ENCODE data around the gene OMA1.

GRCh38 chr1:58576727-58577653 is 30.5 kb upstream of the OMA1 start, which contains the start of gene TACSTD2:
- TF ChIP-seq EP300 (IDR thresholded peaks at IDR 0.05) (no peak), POLR2A (IDR thresholded peaks at IDR 0.05) (no peak)
- TF ChIP-seq, protein P1, sequence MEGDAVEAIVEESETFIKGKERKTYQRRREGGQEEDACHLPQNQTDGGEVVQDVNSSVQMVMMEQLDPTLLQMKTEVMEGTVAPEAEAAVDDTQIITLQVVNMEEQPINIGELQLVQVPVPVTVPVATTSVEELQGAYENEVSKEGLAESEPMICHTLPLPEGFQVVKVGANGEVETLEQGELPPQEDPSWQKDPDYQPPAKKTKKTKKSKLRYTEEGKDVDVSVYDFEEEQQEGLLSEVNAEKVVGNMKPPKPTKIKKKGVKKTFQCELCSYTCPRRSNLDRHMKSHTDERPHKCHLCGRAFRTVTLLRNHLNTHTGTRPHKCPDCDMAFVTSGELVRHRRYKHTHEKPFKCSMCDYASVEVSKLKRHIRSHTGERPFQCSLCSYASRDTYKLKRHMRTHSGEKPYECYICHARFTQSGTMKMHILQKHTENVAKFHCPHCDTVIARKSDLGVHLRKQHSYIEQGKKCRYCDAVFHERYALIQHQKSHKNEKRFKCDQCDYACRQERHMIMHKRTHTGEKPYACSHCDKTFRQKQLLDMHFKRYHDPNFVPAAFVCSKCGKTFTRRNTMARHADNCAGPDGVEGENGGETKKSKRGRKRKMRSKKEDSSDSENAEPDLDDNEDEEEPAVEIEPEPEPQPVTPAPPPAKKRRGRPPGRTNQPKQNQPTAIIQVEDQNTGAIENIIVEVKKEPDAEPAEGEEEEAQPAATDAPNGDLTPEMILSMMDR (IDR thresholded peaks at IDR 0.05), result no peak
